HepG2 (cell line): Measurements from ENCODE around the gene TPTE2. TPM values are rescaled to one million over a fixed set of nuclear protein-coding genes. Genes with fewer than 3 reads are reported as not detected.

Experiments
- ARNTL ChIP-seq: sonication (generic); formaldehyde crosslinking; IDR thresholded peaks from 2 replicates; pipeline ENCODE4 v1.4.0; 2020; ENCODE audit warnings: mild to moderate bottlenecking, missing genetic modification reagents
- DNMT1 ChIP-seq: sonication (generic); formaldehyde crosslinking; IDR thresholded peaks from 2 replicates; pipeline ENCODE4 v1.5.1; 2020; ENCODE audit warnings: mild to moderate bottlenecking, missing genetic modification reagents
- E2F1 ChIP-seq: sonication (generic); formaldehyde crosslinking; IDR thresholded peaks from 2 replicates; pipeline ENCODE4 v1.5.0; 2020; ENCODE audit warnings: missing genetic modification reagents
- FOSL1 ChIP-seq: sonication (generic); formaldehyde crosslinking; IDR thresholded peaks from 2 replicates; pipeline ENCODE4 v1.9.0; 2021; ENCODE audit warnings: missing genetic modification reagents, borderline replicate concordance
- HNF4A ChIP-seq: sonication (generic); formaldehyde crosslinking; IDR thresholded peaks from 2 replicates; pipeline ENCODE4 v1.4.0; 2020; ENCODE audit warnings: missing genetic modification reagents
- KDM5A ChIP-seq: fragments of 200-600 bp; sonication (generic); IDR thresholded peaks from 2 replicates; pipeline ENCODE4 v1.7.0; 2018; ENCODE audit warnings: antibody characterized with exemption, mild to moderate bottlenecking, low read length, borderline replicate concordance
- NFE2L1 ChIP-seq: sonication (generic); formaldehyde crosslinking; IDR thresholded peaks from 2 replicates; pipeline ENCODE4 v1.4.0; 2020; ENCODE audit warnings: missing genetic modification reagents, mild to moderate bottlenecking, borderline replicate concordance
- NR1H2 ChIP-seq: sonication (generic); formaldehyde crosslinking; IDR thresholded peaks from 2 replicates; pipeline ENCODE4 v1.8.1; 2022; ENCODE audit warnings: low read depth, missing genetic modification reagents, borderline replicate concordance
- RCOR2 ChIP-seq: IDR thresholded peaks from 2 replicates; pipeline ENCODE4 v1.6.1; 2016; ENCODE audit warnings: missing biosample characterization, missing genetic modification reagents
- SAFB2 ChIP-seq: sonication (generic); formaldehyde crosslinking; IDR thresholded peaks from 2 replicates; pipeline ENCODE4 v1.5.1; 2020; ENCODE audit warnings: missing genetic modification reagents, low read depth, mild to moderate bottlenecking, borderline replicate concordance
- SNRNP70 ChIP-seq: fragments of 200-400 bp; formaldehyde crosslinking; IDR thresholded peaks from 2 replicates; pipeline ENCODE4 v1.6.1; 2017; ENCODE audit warnings: mild to moderate bottlenecking, low read depth, low read length, moderate library complexity
- SP140L ChIP-seq: sonication (generic); formaldehyde crosslinking; IDR thresholded peaks from 2 replicates; pipeline ENCODE4 v1.4.0; 2020; ENCODE audit warnings: missing genetic modification reagents, borderline replicate concordance
- SUZ12 ChIP-seq: fragments of 150-350 bp; IDR thresholded peaks from 2 replicates; pipeline ENCODE4 v1.6.1; 2014; ENCODE audit warnings: low read depth, low read length
- ZBTB38 ChIP-seq: sonication (generic); formaldehyde crosslinking; IDR thresholded peaks from 2 replicates; pipeline ENCODE4 v1.5.1; 2020; ENCODE audit warnings: mild to moderate bottlenecking, missing genetic modification reagents
- ZNF101 ChIP-seq: sonication (generic); formaldehyde crosslinking; IDR thresholded peaks from 2 replicates; pipeline ENCODE4 v1.4.0; 2020; ENCODE audit warnings: mild to moderate bottlenecking, low read depth, missing genetic modification reagents, borderline replicate concordance
- ZNF446 ChIP-seq: sonication (generic); formaldehyde crosslinking; IDR thresholded peaks from 2 replicates; pipeline ENCODE4 v1.5.0; 2020; ENCODE audit warnings: mild to moderate bottlenecking, missing genetic modification reagents
- ZNF563 ChIP-seq: sonication (generic); formaldehyde crosslinking; IDR thresholded peaks from 2 replicates; pipeline ENCODE4 v1.8.0; 2022; ENCODE audit warnings: mild to moderate bottlenecking, moderate library complexity, missing genetic modification reagents
- ZNF564 ChIP-seq: sonication (generic); formaldehyde crosslinking; IDR thresholded peaks from 2 replicates; pipeline ENCODE4 v1.8.1; 2023; ENCODE audit warnings: mild to moderate bottlenecking, missing genetic modification reagents
- ZNF629 ChIP-seq: sonication (generic); formaldehyde crosslinking; conservative IDR thresholded peaks from 2 replicates; pipeline ENCODE4 v1.5.0; 2020; ENCODE audit warnings: missing genetic modification reagents
- polyA plus RNA-seq, 8 experiments: library from polyadenylated mRNA; depleted of rRNA in 3 of 8; stranded (reverse) in 7 of 8; unstranded in 1 of 8; fragments of >200 nt; fragmentation: Illumina TruSeq in 4 of 8; extraction: Trizol in 4 of 8; gene quantifications; 2 replicates each; pipeline versions ENCODE4 v1.2.1 to v1.2.3, GENCODE V29; 2011 to 2016; ENCODE audit warnings: low read depth in 4 of 8, missing spikeins in 1 of 8, mixed read lengths in 1 of 8; ENCODE audit not compliant: insufficient read depth in 1 of 8
- total RNA-seq, 5 experiments: library from RNA; depleted of rRNA; stranded (reverse); fragments of >200 nt; fragmentation: Illumina TruSeq; extraction: Trizol; gene quantifications; 2 replicates each; pipeline ENCODE4 v1.2.3, GENCODE V29; 2016; ENCODE audit warnings: low read depth in 1 of 5
- TF ChIP-seq, protein P1 (sequence below): sonication (generic); formaldehyde crosslinking; IDR thresholded peaks from 2 replicates; pipeline ENCODE4 v1.4.0; 2020; ENCODE audit warnings: missing genetic modification reagents, borderline replicate concordance
- TF ChIP-seq, protein P2 (sequence below): sonication (generic); formaldehyde crosslinking; IDR thresholded peaks from 2 replicates; pipeline ENCODE4 v1.5.1; 2020; ENCODE audit warnings: mild to moderate bottlenecking, missing genetic modification reagents, borderline replicate concordance

Gene TPTE2
- total and polyA plus RNA-seq, 2 of the 13 experiments (the other 11 are each of a cell fraction or from before 2014, with no cell fraction given), result 0.07 TPM; not detected in 1

DNA sequence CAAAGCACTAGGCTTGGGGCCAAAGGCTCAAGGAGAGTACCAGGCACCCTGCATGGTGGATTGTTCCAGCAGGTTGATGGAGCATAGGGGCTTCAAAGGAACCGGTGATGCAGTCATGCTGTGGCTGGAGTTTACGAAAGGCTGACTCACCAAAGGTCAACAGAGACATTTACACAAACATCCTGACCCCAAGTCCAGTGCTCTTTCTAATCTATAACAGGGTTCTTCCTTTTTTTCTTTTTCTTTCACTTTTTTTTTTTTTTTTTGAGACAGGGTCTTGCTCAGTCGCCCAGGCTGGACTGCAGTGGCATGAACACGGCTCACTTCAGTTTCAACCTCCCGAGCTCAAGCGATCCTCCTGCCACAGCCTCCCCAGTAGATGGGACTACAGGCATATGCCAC is 35.6 kb upstream of the TPTE2 start (continued):
- TF ChIP-seq ZNF564 (CRISPR knock-in tag) (no peak), KDM5A (no peak), SNRNP70 (no peak), NFE2L1 (CRISPR knock-in tag) (no peak), ZNF629 (CRISPR knock-in tag) (no peak), SUZ12 (no peak), SP140L (CRISPR knock-in tag) (no peak), ZNF446 (CRISPR knock-in tag) (no peak), SAFB2 (CRISPR knock-in tag) (no peak), NR1H2 (CRISPR knock-in tag) (no peak), ARNTL (0 out of 2 replicates have a peak, but pooled peaks have one; percentile 40), ZNF563 (no peak), FOSL1 (peak; percentile 100), DNMT1 (CRISPR knock-in tag) (no peak), ZBTB38 (no peak), E2F1 (CRISPR knock-in tag) (no peak), HNF4A (CRISPR knock-in tag) (peak; percentile 88), ZNF101 (CRISPR knock-in tag) (no peak), RCOR2 (CRISPR knock-in tag) (peak; percentile 94)
- TF ChIP-seq, protein P1, sequence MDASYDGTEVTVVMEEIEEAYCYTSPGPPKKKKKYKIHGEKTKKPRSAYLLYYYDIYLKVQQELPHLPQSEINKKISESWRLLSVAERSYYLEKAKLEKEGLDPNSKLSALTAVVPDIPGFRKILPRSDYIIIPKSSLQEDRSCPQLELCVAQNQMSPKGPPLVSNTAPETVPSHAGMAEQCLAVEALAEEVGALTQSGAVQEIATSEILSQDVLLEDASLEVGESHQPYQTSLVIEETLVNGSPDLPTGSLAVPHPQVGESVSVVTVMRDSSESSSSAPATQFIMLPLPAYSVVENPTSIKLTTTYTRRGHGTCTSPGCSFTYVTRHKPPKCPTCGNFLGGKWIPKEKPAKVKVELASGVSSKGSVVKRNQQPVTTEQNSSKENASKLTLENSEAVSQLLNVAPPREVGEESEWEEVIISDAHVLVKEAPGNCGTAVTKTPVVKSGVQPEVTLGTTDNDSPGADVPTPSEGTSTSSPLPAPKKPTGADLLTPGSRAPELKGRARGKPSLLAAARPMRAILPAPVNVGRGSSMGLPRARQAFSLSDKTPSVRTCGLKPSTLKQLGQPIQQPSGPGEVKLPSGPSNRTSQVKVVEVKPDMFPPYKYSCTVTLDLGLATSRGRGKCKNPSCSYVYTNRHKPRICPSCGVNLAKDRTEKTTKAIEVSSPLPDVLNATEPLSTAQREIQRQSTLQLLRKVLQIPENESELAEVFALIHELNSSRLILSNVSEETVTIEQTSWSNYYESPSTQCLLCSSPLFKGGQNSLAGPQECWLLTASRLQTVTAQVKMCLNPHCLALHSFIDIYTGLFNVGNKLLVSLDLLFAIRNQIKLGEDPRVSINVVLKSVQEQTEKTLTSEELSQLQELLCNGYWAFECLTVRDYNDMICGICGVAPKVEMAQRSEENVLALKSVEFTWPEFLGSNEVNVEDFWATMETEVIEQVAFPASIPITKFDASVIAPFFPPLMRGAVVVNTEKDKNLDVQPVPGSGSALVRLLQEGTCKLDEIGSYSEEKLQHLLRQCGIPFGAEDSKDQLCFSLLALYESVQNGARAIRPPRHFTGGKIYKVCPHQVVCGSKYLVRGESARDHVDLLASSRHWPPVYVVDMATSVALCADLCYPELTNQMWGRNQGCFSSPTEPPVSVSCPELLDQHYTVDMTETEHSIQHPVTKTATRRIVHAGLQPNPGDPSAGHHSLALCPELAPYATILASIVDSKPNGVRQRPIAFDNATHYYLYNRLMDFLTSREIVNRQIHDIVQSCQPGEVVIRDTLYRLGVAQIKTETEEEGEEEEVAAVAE (CRISPR knock-in tag), result peak; percentile 58; the same call in 1 of the 2 replicates
- TF ChIP-seq, protein P2, sequence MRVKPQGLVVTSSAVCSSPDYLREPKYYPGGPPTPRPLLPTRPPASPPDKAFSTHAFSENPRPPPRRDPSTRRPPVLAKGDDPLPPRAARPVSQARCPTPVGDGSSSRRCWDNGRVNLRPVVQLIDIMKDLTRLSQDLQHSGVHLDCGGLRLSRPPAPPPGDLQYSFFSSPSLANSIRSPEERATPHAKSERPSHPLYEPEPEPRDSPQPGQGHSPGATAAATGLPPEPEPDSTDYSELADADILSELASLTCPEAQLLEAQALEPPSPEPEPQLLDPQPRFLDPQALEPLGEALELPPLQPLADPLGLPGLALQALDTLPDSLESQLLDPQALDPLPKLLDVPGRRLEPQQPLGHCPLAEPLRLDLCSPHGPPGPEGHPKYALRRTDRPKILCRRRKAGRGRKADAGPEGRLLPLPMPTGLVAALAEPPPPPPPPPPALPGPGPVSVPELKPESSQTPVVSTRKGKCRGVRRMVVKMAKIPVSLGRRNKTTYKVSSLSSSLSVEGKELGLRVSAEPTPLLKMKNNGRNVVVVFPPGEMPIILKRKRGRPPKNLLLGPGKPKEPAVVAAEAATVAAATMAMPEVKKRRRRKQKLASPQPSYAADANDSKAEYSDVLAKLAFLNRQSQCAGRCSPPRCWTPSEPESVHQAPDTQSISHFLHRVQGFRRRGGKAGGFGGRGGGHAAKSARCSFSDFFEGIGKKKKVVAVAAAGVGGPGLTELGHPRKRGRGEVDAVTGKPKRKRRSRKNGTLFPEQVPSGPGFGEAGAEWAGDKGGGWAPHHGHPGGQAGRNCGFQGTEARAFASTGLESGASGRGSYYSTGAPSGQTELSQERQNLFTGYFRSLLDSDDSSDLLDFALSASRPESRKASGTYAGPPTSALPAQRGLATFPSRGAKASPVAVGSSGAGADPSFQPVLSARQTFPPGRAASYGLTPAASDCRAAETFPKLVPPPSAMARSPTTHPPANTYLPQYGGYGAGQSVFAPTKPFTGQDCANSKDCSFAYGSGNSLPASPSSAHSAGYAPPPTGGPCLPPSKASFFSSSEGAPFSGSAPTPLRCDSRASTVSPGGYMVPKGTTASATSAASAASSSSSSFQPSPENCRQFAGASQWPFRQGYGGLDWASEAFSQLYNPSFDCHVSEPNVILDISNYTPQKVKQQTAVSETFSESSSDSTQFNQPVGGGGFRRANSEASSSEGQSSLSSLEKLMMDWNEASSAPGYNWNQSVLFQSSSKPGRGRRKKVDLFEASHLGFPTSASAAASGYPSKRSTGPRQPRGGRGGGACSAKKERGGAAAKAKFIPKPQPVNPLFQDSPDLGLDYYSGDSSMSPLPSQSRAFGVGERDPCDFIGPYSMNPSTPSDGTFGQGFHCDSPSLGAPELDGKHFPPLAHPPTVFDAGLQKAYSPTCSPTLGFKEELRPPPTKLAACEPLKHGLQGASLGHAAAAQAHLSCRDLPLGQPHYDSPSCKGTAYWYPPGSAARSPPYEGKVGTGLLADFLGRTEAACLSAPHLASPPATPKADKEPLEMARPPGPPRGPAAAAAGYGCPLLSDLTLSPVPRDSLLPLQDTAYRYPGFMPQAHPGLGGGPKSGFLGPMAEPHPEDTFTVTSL (CRISPR knock-in tag), result no peak; the same call in 1 of the 2 replicates
